ENCODE data around the gene CFB.

CFB gene

DNA sequence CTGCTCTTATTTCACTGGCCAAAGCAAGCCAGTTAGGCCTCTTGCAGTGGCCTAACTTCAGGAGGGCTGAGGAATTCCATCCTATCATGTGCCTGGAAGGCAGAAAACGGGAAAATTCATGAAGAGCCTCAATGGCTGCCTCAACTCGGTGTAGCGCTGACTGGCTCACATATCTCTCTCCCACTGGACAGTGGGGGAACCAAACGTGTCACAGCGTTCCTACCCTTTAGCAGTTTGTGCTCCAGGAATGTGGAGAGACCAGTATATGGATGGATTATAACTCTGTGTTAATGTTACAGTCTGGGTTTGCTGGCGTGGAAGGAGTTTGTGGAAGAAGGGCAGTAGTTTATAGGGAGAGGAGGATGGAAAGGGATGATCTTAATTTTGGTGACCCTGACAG lies 30.1 kb upstream of the CFB start:
- Histone ChIP-seq H3K27ac (ENCODE audit: low read depth, low read length) (no peak overlapping the region), H3K36me3 (ENCODE audit: control insufficient read depth, low read length) (no peaks in the 10 kb centered on the region), H3K4me2 (ENCODE audit: low read length) (no peak overlapping the region), H3F3A (ENCODE audit: control insufficient read depth, insufficient read depth) (no peaks in the 10 kb centered on the region), H3K27me3 (ENCODE audit: control insufficient read depth, low read length) (no peaks in the 10 kb centered on the region; the same call in 1 of the 2 replicates), H3K9me3 (ENCODE audit: control insufficient read depth, insufficient read depth, low read length) (no peaks in the 10 kb centered on the region), H3K4me3 (ENCODE audit: low read length) (no peak overlapping the region), H3K4me1 (ENCODE audit: control insufficient read depth, low read length) (peaks cover 7% of the 10 kb centered on the region), H3K79me2 (ENCODE audit: control insufficient read depth, low read length) (no peaks in the 10 kb centered on the region), H4K20me1 (ENCODE audit: control insufficient read depth, insufficient read depth, low read depth, low read length) (no peaks in the 10 kb centered on the region), H3K9me2 (replicated peaks; ENCODE audit: control insufficient read depth, low read length) (no peaks in the 10 kb centered on the region)
- TF ChIP-seq CTCF (IDR thresholded peaks at IDR 0.05; ENCODE audit: low read depth, low read length, poor library complexity, severe bottlenecking) (no peak), EZH2phosphoT487 (IDR thresholded peaks at IDR 0.05; ENCODE audit: borderline replicate concordance, low read length) (no peak)

DNA sequence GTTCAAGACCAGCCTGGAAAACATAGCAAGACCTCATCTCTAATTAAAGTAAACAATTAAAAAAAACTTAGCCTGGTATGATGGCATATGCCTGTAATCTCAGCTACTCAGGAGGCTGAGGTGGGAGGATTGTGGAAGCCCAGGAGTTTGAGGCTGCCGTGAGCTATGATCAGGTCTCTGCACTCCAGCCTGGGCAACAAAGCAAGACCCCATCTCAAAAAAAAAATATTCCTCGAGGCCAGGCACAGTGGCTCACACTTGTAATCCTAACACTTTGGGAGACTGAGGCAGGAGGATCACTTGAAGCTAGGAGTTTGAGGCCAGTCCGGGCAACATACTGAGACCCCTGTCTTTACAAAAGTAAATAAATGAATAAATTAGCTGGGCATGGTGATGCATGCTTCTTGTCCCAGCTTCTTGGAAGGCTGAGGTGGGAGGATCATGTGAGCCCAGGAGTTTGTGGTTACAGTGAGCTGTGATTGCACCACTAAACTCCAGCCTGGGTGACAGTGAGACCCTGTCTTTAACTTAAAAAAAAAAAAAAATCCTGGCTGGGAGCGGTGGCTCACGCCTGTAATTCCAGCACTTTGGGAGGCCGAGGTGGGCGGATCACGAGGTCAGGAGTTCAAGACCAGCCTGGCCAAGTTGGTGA lies 27.7 kb upstream of the CFB start:
- Histone ChIP-seq H3K27me3 (ENCODE audit: control insufficient read depth, low read length) (no peaks in the 10 kb centered on the region; the same call in 1 of the 2 replicates), H4K20me1 (ENCODE audit: control insufficient read depth, insufficient read depth, low read depth, low read length) (no peaks in the 10 kb centered on the region), H3K79me2 (ENCODE audit: control insufficient read depth, low read length) (no peaks in the 10 kb centered on the region), H3K36me3 (ENCODE audit: control insufficient read depth, low read length) (no peaks in the 10 kb centered on the region), H3K27ac (ENCODE audit: low read depth, low read length) (no peak overlapping the region), H3K9me3 (ENCODE audit: control insufficient read depth, insufficient read depth, low read length) (no peaks in the 10 kb centered on the region), H3F3A (ENCODE audit: control insufficient read depth, insufficient read depth) (no peaks in the 10 kb centered on the region), H3K4me2 (ENCODE audit: low read length) (no peak overlapping the region), H3K4me1 (ENCODE audit: control insufficient read depth, low read length) (peaks cover 7% of the 10 kb centered on the region), H3K9me2 (replicated peaks; ENCODE audit: control insufficient read depth, low read length) (no peaks in the 10 kb centered on the region), H3K4me3 (ENCODE audit: low read length) (no peak overlapping the region)
- no peak for TF ChIP-seq CTCF (IDR thresholded peaks at IDR 0.05; ENCODE audit: low read depth, low read length, poor library complexity, severe bottlenecking)
- no peak for TF ChIP-seq EZH2phosphoT487 (IDR thresholded peaks at IDR 0.05; ENCODE audit: borderline replicate concordance, low read length)

DNA sequence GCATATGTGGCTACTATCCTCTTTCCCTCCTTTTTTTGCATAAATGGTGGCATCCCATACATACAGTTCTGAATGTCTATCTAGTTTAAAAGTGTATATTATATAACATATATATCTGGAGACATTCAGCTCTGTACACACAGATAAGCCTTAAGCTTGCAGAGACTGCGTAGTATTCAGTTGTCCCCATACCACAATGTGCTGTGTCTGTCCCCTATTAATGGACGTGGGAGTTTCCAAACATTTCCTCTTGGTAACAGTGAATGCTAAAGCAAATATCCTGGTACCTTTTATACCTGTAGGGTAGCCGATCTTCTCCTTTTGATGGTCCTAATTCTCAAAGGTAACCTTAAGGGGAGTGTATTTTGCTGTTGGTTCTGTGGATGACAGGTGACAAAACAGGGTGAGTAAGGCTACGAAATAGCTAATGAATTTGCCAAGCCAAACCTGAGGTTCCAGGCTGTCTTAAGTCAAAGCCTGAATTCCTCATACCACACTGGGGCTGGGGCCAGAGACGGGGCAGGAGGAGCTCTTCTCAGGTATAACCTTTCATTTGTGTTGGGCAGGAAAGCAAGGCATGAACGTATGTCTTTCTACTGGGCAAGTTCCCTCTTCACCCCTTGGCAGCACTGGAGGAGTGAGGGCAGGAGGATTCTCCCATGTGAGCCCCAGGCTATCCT lies 26.1 kb upstream of the CFB start:
- Histone ChIP-seq H3K9me2 (replicated peaks; ENCODE audit: control insufficient read depth, low read length) (no peaks in the 10 kb centered on the region), H3F3A (ENCODE audit: control insufficient read depth, insufficient read depth) (no peaks in the 10 kb centered on the region), H4K20me1 (ENCODE audit: control insufficient read depth, insufficient read depth, low read depth, low read length) (no peaks in the 10 kb centered on the region), H3K27ac (ENCODE audit: low read depth, low read length) (no peak overlapping the region), H3K4me3 (ENCODE audit: low read length) (no peak overlapping the region), H3K4me2 (ENCODE audit: low read length) (no peak overlapping the region), H3K9me3 (ENCODE audit: control insufficient read depth, insufficient read depth, low read length) (no peaks in the 10 kb centered on the region), H3K4me1 (ENCODE audit: control insufficient read depth, low read length) (peaks cover 5% of the 10 kb centered on the region), H3K36me3 (ENCODE audit: control insufficient read depth, low read length) (no peaks in the 10 kb centered on the region), H3K27me3 (ENCODE audit: control insufficient read depth, low read length) (no peaks in the 10 kb centered on the region; the same call in 1 of the 2 replicates), H3K79me2 (ENCODE audit: control insufficient read depth, low read length) (no peaks in the 10 kb centered on the region)
- TF ChIP-seq EZH2phosphoT487 (IDR thresholded peaks at IDR 0.05; ENCODE audit: borderline replicate concordance, low read length) = no peak

DNA sequence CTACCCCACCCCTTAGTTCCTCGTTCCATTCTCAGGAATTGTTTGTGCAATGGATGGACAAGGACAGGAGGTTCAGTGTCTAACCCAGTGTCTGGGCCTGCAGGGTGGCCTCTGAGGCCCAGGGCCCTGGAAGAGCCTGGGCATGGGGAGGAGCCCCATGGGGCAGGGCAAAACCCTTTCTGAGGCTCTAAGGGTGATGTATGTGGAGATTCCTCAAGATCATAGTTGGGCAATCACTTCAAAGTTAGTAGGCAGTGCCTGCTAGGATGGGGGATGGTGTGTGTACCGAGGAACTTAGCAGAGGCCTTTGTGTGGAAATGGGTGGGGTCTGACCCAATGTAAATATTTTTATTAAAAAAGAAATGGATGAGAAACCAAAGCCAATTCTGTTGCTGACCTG lies 25.1 kb upstream of the CFB start:
- Histone ChIP-seq H3K9me2 (replicated peaks; ENCODE audit: control insufficient read depth, low read length) (no peaks in the 10 kb centered on the region), H3K27me3 (ENCODE audit: control insufficient read depth, low read length) (no peaks in the 10 kb centered on the region; the same call in 1 of the 2 replicates), H3K79me2 (ENCODE audit: control insufficient read depth, low read length) (no peaks in the 10 kb centered on the region), H3K4me3 (ENCODE audit: low read length) (no peak overlapping the region), H3K9me3 (ENCODE audit: control insufficient read depth, insufficient read depth, low read length) (no peaks in the 10 kb centered on the region), H3K36me3 (ENCODE audit: control insufficient read depth, low read length) (no peaks in the 10 kb centered on the region), H4K20me1 (ENCODE audit: control insufficient read depth, insufficient read depth, low read depth, low read length) (no peaks in the 10 kb centered on the region), H3F3A (ENCODE audit: control insufficient read depth, insufficient read depth) (no peaks in the 10 kb centered on the region), H3K4me2 (ENCODE audit: low read length) (no peak overlapping the region), H3K4me1 (ENCODE audit: control insufficient read depth, low read length) (no peaks in the 10 kb centered on the region), H3K27ac (ENCODE audit: low read depth, low read length) (no peak overlapping the region)
- TF ChIP-seq CTCF (IDR thresholded peaks at IDR 0.05; ENCODE audit: low read depth, low read length, poor library complexity, severe bottlenecking) = no peak
- TF ChIP-seq EZH2phosphoT487 (IDR thresholded peaks at IDR 0.05; ENCODE audit: borderline replicate concordance, low read length) = no peak
